Measurements from ENCODE around the gene MOV10. TPM values are rescaled to one million over a fixed set of nuclear protein-coding genes. Genes with fewer than 3 reads are reported as not detected.
A peak's percentile ranks its signal among the peaks of the same experiment; 100 is the strongest.

The MOV10 gene
- total RNA-seq, 1 donor: 38.7 TPM

DNA sequence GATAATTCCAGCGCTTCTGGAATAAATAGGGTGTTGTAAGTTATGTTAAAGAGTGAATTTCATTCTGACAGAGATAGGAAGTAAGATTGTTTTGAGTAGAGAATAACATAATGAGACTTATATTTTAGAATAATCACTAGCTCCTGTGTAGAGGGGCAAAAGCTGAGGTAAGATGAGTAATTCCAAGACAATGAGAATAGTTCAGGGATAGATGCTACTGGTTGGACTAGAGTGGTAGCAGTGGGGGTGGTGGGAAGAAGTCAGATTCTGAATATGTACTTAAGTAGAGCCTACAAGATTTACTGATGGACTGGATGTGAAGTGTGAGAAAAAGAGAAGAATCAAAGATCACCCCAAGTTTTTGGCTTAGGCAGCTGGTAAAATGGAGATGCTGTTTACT is 23.3 kb upstream of the MOV10 start:
- no peak overlapping the region for H2AFZ ChIP-seq (ENCODE audit: low read length)
- H3K4me1 ChIP-seq (ENCODE audit: insufficient read depth, low read length): no peaks in the 10 kb centered on the region
- H3K4me3 ChIP-seq (ENCODE audit: insufficient read depth, low read length): no peak overlapping the region
- H3K36me3 ChIP-seq (ENCODE audit: insufficient read depth, low read length): peaks cover 74% of the 10 kb centered on the region
- H3K27me3 ChIP-seq (ENCODE audit: insufficient read depth, low read length): no peaks in the 10 kb centered on the region
- no peak for DNase-seq (ENCODE audit: insufficient read length, low spot score, missing footprints)
- H4K20me1 ChIP-seq (ENCODE audit: insufficient read depth, low read length): peaks cover 23% of the 10 kb centered on the region
- peaks cover 74% of the 10 kb centered on the region for H3K79me2 ChIP-seq (ENCODE audit: insufficient read depth, low read length)
- H3K4me2 ChIP-seq (ENCODE audit: insufficient read depth, low read length): no peak overlapping the region
- no peak overlapping the region for H3K27ac ChIP-seq (ENCODE audit: low read depth, low read length)
- TF ChIP-seq, protein P1, sequence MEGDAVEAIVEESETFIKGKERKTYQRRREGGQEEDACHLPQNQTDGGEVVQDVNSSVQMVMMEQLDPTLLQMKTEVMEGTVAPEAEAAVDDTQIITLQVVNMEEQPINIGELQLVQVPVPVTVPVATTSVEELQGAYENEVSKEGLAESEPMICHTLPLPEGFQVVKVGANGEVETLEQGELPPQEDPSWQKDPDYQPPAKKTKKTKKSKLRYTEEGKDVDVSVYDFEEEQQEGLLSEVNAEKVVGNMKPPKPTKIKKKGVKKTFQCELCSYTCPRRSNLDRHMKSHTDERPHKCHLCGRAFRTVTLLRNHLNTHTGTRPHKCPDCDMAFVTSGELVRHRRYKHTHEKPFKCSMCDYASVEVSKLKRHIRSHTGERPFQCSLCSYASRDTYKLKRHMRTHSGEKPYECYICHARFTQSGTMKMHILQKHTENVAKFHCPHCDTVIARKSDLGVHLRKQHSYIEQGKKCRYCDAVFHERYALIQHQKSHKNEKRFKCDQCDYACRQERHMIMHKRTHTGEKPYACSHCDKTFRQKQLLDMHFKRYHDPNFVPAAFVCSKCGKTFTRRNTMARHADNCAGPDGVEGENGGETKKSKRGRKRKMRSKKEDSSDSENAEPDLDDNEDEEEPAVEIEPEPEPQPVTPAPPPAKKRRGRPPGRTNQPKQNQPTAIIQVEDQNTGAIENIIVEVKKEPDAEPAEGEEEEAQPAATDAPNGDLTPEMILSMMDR (IDR thresholded peaks at IDR 0.05; ENCODE audit: extremely low read depth, low read depth, low read length): no peak
- H3K9me3 ChIP-seq (ENCODE audit: low read depth, low read length): no peaks in the 10 kb centered on the region

DNA sequence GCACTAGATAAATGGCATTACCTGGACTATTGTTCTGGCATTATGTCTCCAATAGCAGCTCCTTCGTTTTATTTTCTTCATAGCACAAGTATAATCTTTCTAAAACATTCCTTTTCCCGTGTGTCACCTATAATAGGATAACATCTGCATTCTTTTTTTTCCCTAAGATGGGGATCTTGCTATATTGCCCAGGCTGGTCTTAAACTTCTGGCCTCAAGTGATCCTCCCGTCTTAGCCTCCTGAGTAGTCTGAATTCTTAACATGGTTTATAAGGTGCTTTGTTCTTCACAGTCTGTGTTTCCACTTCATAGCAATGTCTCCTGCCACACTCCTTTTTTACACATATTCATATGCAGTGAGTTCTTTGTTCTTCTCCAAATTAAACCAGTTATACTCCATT is 8.6 kb upstream of the MOV10 start:
- DNase-seq (ENCODE audit: insufficient read length, low spot score, missing footprints): no peak
- TF ChIP-seq, protein P1 (IDR thresholded peaks at IDR 0.05; ENCODE audit: extremely low read depth, low read depth, low read length): no peak
- H3K9me3 ChIP-seq (ENCODE audit: low read depth, low read length): no peaks in the 10 kb centered on the region
- H3K36me3 ChIP-seq (ENCODE audit: insufficient read depth, low read length): peaks cover 76% of the 10 kb centered on the region
- H3K27me3 ChIP-seq (ENCODE audit: insufficient read depth, low read length): no peaks in the 10 kb centered on the region
- no peak overlapping the region for H3K27ac ChIP-seq (ENCODE audit: low read depth, low read length)
- no peak overlapping the region for H3K4me3 ChIP-seq (ENCODE audit: insufficient read depth, low read length)
- H3K4me2 ChIP-seq (ENCODE audit: insufficient read depth, low read length): no peak overlapping the region
- H3K4me1 ChIP-seq (ENCODE audit: insufficient read depth, low read length): no peaks in the 10 kb centered on the region
- H2AFZ ChIP-seq (ENCODE audit: low read length): no peak overlapping the region
- peaks cover 2% of the 10 kb centered on the region for H4K20me1 ChIP-seq (ENCODE audit: insufficient read depth, low read length)
- H3K79me2 ChIP-seq (ENCODE audit: insufficient read depth, low read length): peaks cover 16% of the 10 kb centered on the region

DNA sequence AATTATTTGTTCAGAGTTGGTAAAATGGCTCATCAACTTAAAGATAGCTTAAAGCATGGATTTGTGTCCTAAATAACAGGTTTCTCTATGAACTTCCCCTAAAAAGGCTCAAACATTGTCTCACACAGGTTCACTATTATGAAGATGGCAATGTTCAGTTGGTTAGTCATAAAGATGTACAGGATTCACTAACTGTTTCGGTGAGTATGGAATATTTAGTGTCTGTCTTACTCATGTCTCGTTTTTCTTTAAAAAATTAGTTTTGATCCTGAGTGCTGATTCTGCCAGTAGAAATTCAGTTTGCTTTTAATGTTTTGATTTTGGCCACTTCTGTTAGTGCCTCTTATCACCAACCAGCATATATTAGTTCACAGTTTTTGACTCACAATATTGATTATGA is 7.5 kb upstream of the MOV10 start:
- Histone ChIP-seq H3K36me3 (ENCODE audit: insufficient read depth, low read length) (peaks cover 71% of the 10 kb centered on the region), H3K4me2 (ENCODE audit: insufficient read depth, low read length) (no peak overlapping the region)

DNA sequence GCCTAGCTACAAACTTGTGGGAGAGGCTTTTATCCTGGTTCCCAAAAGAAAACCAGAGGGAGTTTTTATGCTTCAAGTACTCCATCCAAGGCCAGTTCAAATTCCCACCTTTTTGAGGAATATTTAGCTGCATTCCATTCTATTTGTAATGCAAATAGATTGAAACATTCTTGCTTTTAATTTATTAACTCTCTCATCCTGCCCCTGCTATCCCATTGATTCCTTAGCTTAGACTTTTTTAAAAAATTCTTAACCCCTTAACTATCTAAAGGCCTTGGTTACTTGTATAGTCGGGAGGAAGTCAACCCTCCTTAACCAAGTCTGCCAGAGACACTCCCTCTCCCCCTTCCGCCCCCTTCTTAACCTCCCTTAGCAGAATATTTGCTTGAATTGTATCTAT is 2.5 kb upstream of the MOV10 start:
- Histone ChIP-seq H3K27ac (ENCODE audit: low read depth, low read length) (peak overlapping the region; percentile 13), H4K20me1 (ENCODE audit: insufficient read depth, low read length) (peaks cover 4% of the 10 kb centered on the region), H3K4me1 (ENCODE audit: insufficient read depth, low read length) (peaks cover 23% of the 10 kb centered on the region), H3K9me3 (ENCODE audit: low read depth, low read length) (no peaks in the 10 kb centered on the region), H3K79me2 (ENCODE audit: insufficient read depth, low read length) (peaks cover 33% of the 10 kb centered on the region), H3K4me3 (ENCODE audit: insufficient read depth, low read length) (no peak overlapping the region), H3K4me2 (ENCODE audit: insufficient read depth, low read length) (no peak overlapping the region), H3K36me3 (ENCODE audit: insufficient read depth, low read length) (peaks cover 42% of the 10 kb centered on the region), H3K27me3 (ENCODE audit: insufficient read depth, low read length) (no peaks in the 10 kb centered on the region), H2AFZ (ENCODE audit: low read length) (no peak overlapping the region)
- no peak for DNase-seq (ENCODE audit: insufficient read length, low spot score, missing footprints)
- TF ChIP-seq, protein P1 (IDR thresholded peaks at IDR 0.05; ENCODE audit: extremely low read depth, low read depth, low read length): no peak

More for the DNA sequence above, 7.5 kb upstream of the MOV10 start:
- no peaks in the 10 kb centered on the region for H3K27me3 ChIP-seq (ENCODE audit: insufficient read depth, low read length)
- H3K4me3 ChIP-seq (ENCODE audit: insufficient read depth, low read length): no peak overlapping the region
- H3K27ac ChIP-seq (ENCODE audit: low read depth, low read length): no peak overlapping the region
- no peaks in the 10 kb centered on the region for H3K4me1 ChIP-seq (ENCODE audit: insufficient read depth, low read length)
- H4K20me1 ChIP-seq (ENCODE audit: insufficient read depth, low read length): peaks cover 2% of the 10 kb centered on the region
- no peak overlapping the region for H2AFZ ChIP-seq (ENCODE audit: low read length)
- no peak for DNase-seq (ENCODE audit: insufficient read length, low spot score, missing footprints)
- TF ChIP-seq, protein P1 (IDR thresholded peaks at IDR 0.05; ENCODE audit: extremely low read depth, low read depth, low read length): no peak
- peaks cover 16% of the 10 kb centered on the region for H3K79me2 ChIP-seq (ENCODE audit: insufficient read depth, low read length)
- H3K9me3 ChIP-seq (ENCODE audit: low read depth, low read length): no peaks in the 10 kb centered on the region
